Adrenal gland (tissue), 12 donors: ENCODE measurements around the gene PPP1R37. TPM values are rescaled to one million over a fixed set of nuclear protein-coding genes. Genes with fewer than 3 reads are reported as not detected.
A peak's percentile ranks its signal among the peaks of the same experiment; 100 is the strongest.

Experiments used
- DNase-seq, 7 donors: peaks; one replicate each; pipeline ENCODE4 v3.0.0-alpha.2; 2019 to 2020
- H3K27ac ChIP-seq, 5 donors: fragments of 200-600 bp; sonication (generic) in 4 of 5; 1 replicate in 3 of 5; 2 replicates in 2 of 5; pipeline versions ENCODE4 v1.5.1 to v1.8.0; 2016 to 2020; ENCODE audit warnings: mild to moderate bottlenecking in 1 of 5
- H3K27me3 ChIP-seq: fragments of 200-600 bp; 2 replicates; pipeline ENCODE4 v1.8.0; 2021
- H3K36me3 ChIP-seq, 2 donors: fragments of 200-600 bp; replicated peaks in 1 of 2; 1 replicate in 1 of 2; 2 replicates in 1 of 2; pipeline versions ENCODE4 v1.5.1 to v1.8.0; 2018 to 2022
- H3K4me1 ChIP-seq, 2 donors: fragments of 200-600 bp; replicated peaks in 1 of 2; 1 replicate in 1 of 2; 2 replicates in 1 of 2; pipeline versions ENCODE4 v1.5.1 to v1.8.0; 2018 to 2021
- H3K4me3 ChIP-seq, 4 donors: fragments of 200-600 bp; sonication (generic) in 3 of 4; one replicate each; pipeline ENCODE4 v1.5.1; 2016 to 2018
- H3K9me3 ChIP-seq, 3 donors: fragments of 200-600 bp; sonication (generic) in 1 of 3; replicated peaks in 1 of 3; 1 replicate in 2 of 3; 2 replicates in 1 of 3; pipeline versions ENCODE4 v1.5.1 to v1.8.0; 2016 to 2021
- CTCF ChIP-seq, 6 experiments: fragments of 450-650 bp in 4 of 6; fragments of 200-600 bp in 2 of 6; sonication (generic) in 1 of 6; IDR thresholded peaks; 1 replicate in 5 of 6; 2 replicates in 1 of 6; pipeline versions ENCODE4 v1.5.1 to v1.8.0; 2016 to 2021; ENCODE audit warnings: antibody characterized with exemption in 6 of 6, mild to moderate bottlenecking in 2 of 6, moderate library complexity in 1 of 6
- POLR2A ChIP-seq, 2 donors: fragments of 450-650 bp; IDR thresholded peaks; one replicate each; pipeline ENCODE4 v1.6.1; 2017; ENCODE audit warnings: antibody characterized with exemption in 2 of 2, mild to moderate bottlenecking in 2 of 2, moderate library complexity in 1 of 2
- WGBS, 4 donors: extraction: QIAGEN DNeasy Blood & Tissue Kit in 2 of 4; methylation state at CpG; one replicate each; pipeline versions ENCODE4 v1.1.5 to v1.1.7; 2013 to 2017; 5-methylcytosine and 5-hydroxymethylcytosine counted together
- intact Hi-C, 2 donors: fragments of 100-400 bp; cut with DNase I; formaldehyde crosslinking; loops; one replicate each; pipeline versions ENCODE4 v1.14.1 to v1.15.0; 2022 to 2023
- polyA plus RNA-seq, 3 donors: library from polyadenylated mRNA; stranded (reverse); fragments of 200-250 nt in 2 of 3; fragments of 350-450 nt in 1 of 3; fragmentation: Illumina TruSeq in 1 of 3; extraction: RNeasy Lipid Tissue Mini Kit (QIAGEN cat#74804) in 1 of 3; gene quantifications; one replicate each; pipeline ENCODE4 v1.2.3, GENCODE V29; 2013 to 2014
- total RNA-seq, 9 donors: library from RNA; depleted of rRNA in 4 of 9; stranded (reverse); fragments of >200 nt in 4 of 9; fragments of 120-200 nt in 1 of 9; fragmentation: NEBNext Ultra II Directional in 1 of 9; extraction: Animal tissue kit (Norgen Biotek cat#: 25700) in 1 of 9; gene quantifications; one replicate each; pipeline versions ENCODE4 v1.1.0 to v1.2.4, GENCODE V29; 2013 to 2023
- donor health status: healthy with polysubstance abuse.
- donor health status: Bipolar disorder and iron deficiency.
- donor health status: DM: yes; HTN: yes; CAD: no.
- donor health status: DM: no; HTN: no; CAD: no.
- donor health status: DM: no; HTN: no; CAD: no.
- donor health status: DM: yes; HTN: yes; CAD: no.

Gene PPP1R37
- total and polyA plus RNA-seq, 12 donors = 16.4 to 244 (median 51.8) TPM

GRCh38 chr19:45173816-45174215, 80.8 kb downstream of the PPP1R37 start:
- Histone ChIP-seq H3K36me3 (no peaks in the 10 kb centered on the region), H3K4me1 (peaks cover 6% of the 10 kb centered on the region in 2 donors), H3K4me3 (no peak overlapping the region), H3K27ac (no peak overlapping the region), H3K27me3 (no peaks in the 10 kb centered on the region), H3K9me3 (no peaks in the 10 kb centered on the region)
- 69 to 82% (median 73%) methylated on average over 10 to 12 of the region's 12 CpGs for WGBS, 4 donors
- TF ChIP-seq CTCF (IDR thresholded peaks at IDR 0.05) (no peak), POLR2A (IDR thresholded peaks at IDR 0.05) (no peak)
- intact Hi-C loops = no loop called here
- DNase-seq = peak in 1 of 7 donors; percentile 47

GRCh38 chr19:45175515-45176345, 82.8 kb downstream of the PPP1R37 start:
- H3K9me3 ChIP-seq = no peaks in the 10 kb centered on the region
- no peak overlapping the region for H3K4me3 ChIP-seq
- no peaks in the 10 kb centered on the region for H3K27me3 ChIP-seq
- H3K27ac ChIP-seq = no peak overlapping the region
- H3K4me1 ChIP-seq = peaks cover 18 to 23% of the 10 kb centered on the region in 2 donors
- no peaks in the 10 kb centered on the region for H3K36me3 ChIP-seq
- TF ChIP-seq CTCF (IDR thresholded peaks at IDR 0.05) = no peak
- no peak for TF ChIP-seq POLR2A (IDR thresholded peaks at IDR 0.05)
- no peak for DNase-seq
- intact Hi-C loops = no loop called here
- 76 to 82% (median 80%) methylated on average over 10 of the region's 10 CpGs for WGBS, 4 donors

GRCh38 chr19:45177817-45178261, 84.9 kb downstream of the PPP1R37 start, which contains the start of gene TRAPPC6A:
TRAPPC6A (minus strand) TSS chr19:45178237; CDS start chr19:45178218, 19 bp downstream.
- peak in 2 of 7 donors; percentile 68 to 77 for DNase-seq
- Histone ChIP-seq H3K27me3 (no peaks in the 10 kb centered on the region), H3K27ac (peak within 1 kb of the TSS; percentile 80 to 95 (median 86)), H3K4me3 (peak within 1 kb of the TSS; percentile 20 to 70 (median 60)), H3K9me3 (no peaks in the 10 kb centered on the region), H3K4me1 (peaks cover 19 to 32% of the 10 kb centered on the region in 2 donors), H3K36me3 (no peaks in the 10 kb centered on the region)
- intact Hi-C loops = no loop called here
- WGBS, 4 donors = 0 to 1% (median 0%) methylated on average over 10 to 36 of the region's 36 CpGs
- TF ChIP-seq POLR2A (IDR thresholded peaks at IDR 0.05) = peak; percentile 20 to 84
- no peak for TF ChIP-seq CTCF (IDR thresholded peaks at IDR 0.05)

GRCh38 chr19:45178262-45179071, 85.5 kb downstream of the PPP1R37 start, which contains the start of gene BLOC1S3:
BLOC1S3 (plus strand) TSS chr19:45178784; CDS start chr19:45179297, 513 bp downstream.
- intact Hi-C loops = no loop called here
- Histone ChIP-seq H3K36me3 (no peaks in the 10 kb centered on the region), H3K27me3 (no peaks in the 10 kb centered on the region), H3K4me3 (peak within 1 kb of the TSS; percentile 20 to 70 (median 60)), H3K27ac (peak within 1 kb of the TSS; percentile 80 to 95 (median 86)), H3K4me1 (peaks cover 19 to 32% of the 10 kb centered on the region in 2 donors), H3K9me3 (no peaks in the 10 kb centered on the region)
- WGBS, 4 donors = 0 to 2% (median 0%) methylated on average over 9 to 51 of the region's 51 CpGs
- DNase-seq = peak; percentile 100
- TF ChIP-seq CTCF (IDR thresholded peaks at IDR 0.05) = peak in 3 of 6 experiments; percentile 16 to 42 (median 24)
- TF ChIP-seq POLR2A (IDR thresholded peaks at IDR 0.05) = peak; percentile 83 to 95
